Mesothelial cell of epicardium (in vitro differentiated cells): ENCODE measurements around the gene IMPDH1. TPM values are rescaled to one million over a fixed set of nuclear protein-coding genes. Genes with fewer than 3 reads are reported as not detected.
A peak's percentile ranks its signal among the peaks of the same experiment; 100 is the strongest.

Source experiments
- DNase-seq, 2 experiments: peaks; one replicate each; pipeline ENCODE4 v3.0.0; 2021; ENCODE audit warnings: low spot score in 2 of 2; ENCODE audit not compliant: unreplicated experiment in 2 of 2
- H3K27ac Mint-ChIP-seq: 2 replicates; pipeline ENCODE4 v1.8.0; 2021; ENCODE audit warnings: mixed read lengths
- H3K27me3 Mint-ChIP-seq: 2 replicates; pipeline ENCODE4 v1.8.0; 2021; ENCODE audit warnings: low read depth, mixed read lengths
- H3K36me3 Mint-ChIP-seq: 2 replicates; pipeline ENCODE4 v1.8.0; 2021; ENCODE audit warnings: mixed read lengths
- H3K4me1 Mint-ChIP-seq: 2 replicates; pipeline ENCODE4 v1.8.0; 2021; ENCODE audit warnings: mixed read lengths
- H3K4me3 Mint-ChIP-seq: 2 replicates; pipeline ENCODE4 v1.8.0; 2021; ENCODE audit warnings: mild to moderate bottlenecking, moderate library complexity, mixed read lengths
- H3K9me3 Mint-ChIP-seq: 2 replicates; pipeline ENCODE4 v1.8.0; 2021; ENCODE audit warnings: mixed read lengths
- total RNA-seq: library from RNA; stranded (reverse); gene quantifications from 3 replicates; pipeline ENCODE4 v1.2.1, GENCODE V29; 2021
- TF ChIP-seq, protein P1 (sequence below): fragments of 200-600 bp; sonication (generic); IDR thresholded peaks from one replicate; pipeline ENCODE4 v1.5.0; 2021; ENCODE audit warnings: antibody characterized with exemption; ENCODE audit not compliant: unreplicated experiment

Gene IMPDH1
- total RNA-seq, 1 donor from 2014 or later: 39.3 TPM

DNA sequence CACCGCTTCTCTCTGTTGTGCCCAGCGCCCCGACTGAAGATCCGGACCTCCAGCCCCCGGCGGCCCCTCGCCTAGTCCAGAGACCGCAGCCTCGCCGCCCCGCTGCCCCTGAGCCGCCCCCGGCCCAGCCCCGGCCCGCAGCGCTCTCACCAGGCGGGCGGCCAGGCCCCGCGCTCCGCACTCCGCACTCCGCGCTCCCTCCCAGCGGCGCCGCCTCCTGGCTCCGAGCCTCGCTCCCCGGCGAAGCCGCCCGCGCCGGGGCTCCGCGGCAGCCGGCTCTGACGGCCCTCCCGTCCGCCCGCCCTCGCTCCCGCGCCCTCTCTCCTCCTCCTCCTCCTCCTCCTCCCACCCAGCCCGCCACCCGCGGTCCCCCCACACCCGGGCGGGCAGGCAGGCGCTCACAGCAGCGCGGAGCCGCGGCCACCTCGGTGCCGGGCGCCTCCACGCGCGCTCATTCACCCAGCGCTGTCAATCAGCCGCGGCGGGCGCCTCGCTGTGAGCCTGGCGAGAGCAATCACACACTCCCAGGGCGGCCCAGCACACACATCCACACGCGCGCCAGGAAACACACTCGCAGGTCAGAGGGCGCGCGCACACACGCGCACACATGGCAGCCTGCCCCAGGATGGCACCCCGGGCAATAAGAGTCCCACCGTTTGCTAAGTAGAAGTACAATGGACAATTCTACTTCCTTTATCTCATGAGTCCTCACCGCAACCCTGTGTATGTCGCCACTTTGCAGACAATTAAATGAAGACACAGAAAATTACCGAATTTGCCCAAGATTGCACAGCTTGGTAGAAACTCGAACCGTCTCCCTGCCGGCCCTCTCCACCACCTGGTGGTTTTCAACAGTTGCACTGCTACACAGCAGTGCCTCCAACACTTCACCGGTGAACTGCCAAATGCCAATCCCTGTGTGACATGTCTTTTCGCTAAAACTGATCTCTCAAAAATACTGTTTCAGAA, 48.1 kb downstream of the IMPDH1 start, which contains the start of gene PRRT4:
Gene PRRT4, minus strand, starts transcription at position 280 of the 969 bp plus-strand sequence.
- no peaks in the 10 kb centered on the region for H3K36me3 Mint-ChIP-seq
- peak within 1 kb of the TSS; percentile 79 for H3K4me3 Mint-ChIP-seq
- peaks cover 18% of the 10 kb centered on the region for H3K4me1 Mint-ChIP-seq
- H3K27ac Mint-ChIP-seq: peak within 1 kb of the TSS; percentile 69
- TF ChIP-seq, protein P1, sequence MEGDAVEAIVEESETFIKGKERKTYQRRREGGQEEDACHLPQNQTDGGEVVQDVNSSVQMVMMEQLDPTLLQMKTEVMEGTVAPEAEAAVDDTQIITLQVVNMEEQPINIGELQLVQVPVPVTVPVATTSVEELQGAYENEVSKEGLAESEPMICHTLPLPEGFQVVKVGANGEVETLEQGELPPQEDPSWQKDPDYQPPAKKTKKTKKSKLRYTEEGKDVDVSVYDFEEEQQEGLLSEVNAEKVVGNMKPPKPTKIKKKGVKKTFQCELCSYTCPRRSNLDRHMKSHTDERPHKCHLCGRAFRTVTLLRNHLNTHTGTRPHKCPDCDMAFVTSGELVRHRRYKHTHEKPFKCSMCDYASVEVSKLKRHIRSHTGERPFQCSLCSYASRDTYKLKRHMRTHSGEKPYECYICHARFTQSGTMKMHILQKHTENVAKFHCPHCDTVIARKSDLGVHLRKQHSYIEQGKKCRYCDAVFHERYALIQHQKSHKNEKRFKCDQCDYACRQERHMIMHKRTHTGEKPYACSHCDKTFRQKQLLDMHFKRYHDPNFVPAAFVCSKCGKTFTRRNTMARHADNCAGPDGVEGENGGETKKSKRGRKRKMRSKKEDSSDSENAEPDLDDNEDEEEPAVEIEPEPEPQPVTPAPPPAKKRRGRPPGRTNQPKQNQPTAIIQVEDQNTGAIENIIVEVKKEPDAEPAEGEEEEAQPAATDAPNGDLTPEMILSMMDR: no peak
- H3K27me3 Mint-ChIP-seq: peaks cover 48% of the 10 kb centered on the region
- no peaks in the 10 kb centered on the region for H3K9me3 Mint-ChIP-seq
- peak; percentile 37 to 76 for DNase-seq

DNA sequence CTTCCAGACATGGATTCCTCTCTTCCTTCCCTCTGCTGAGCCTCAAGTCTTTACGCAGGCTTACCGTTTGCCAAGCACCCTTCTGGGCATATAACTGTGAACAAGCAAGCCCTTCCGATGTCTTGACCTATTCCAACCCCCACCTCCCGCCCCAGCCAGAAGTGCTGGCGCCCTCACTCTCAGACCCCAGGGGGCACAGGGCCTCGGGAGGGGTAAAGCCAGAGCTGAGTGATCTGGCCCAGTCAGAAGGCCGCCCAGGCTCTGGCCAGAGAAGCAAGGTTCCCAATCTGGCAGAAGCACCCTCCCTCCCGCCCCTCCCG, 49.5 kb downstream of the IMPDH1 start:
- no peaks in the 10 kb centered on the region for H3K36me3 Mint-ChIP-seq
- H3K4me1 Mint-ChIP-seq: peaks cover 19% of the 10 kb centered on the region
- H3K9me3 Mint-ChIP-seq: no peaks in the 10 kb centered on the region
- peak overlapping the region; percentile 79 for H3K4me3 Mint-ChIP-seq
- TF ChIP-seq, protein P1: no peak
- no peak overlapping the region for H3K27ac Mint-ChIP-seq
- peaks cover 37% of the 10 kb centered on the region for H3K27me3 Mint-ChIP-seq
- DNase-seq: no peak

DNA sequence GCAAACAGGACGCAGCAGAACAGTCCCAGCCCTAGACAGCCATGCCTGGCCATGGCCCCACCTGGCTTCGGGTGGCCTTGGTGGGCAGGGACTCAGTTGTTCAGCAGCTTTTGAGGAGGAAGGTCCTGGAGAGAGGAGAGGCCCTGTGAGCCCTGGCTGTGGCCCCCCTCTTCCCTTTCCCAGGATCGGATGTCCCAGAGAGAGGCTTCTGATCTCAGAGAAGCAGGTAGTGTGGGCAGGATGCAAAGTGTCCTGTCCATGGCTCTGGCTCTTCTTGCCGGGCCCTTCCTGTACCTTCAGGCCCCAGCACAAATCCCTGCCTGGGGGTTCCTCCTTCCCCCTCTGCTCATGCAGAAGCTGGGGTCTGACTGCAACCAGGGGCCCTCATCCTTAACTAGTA, 49.8 kb downstream of the IMPDH1 start:
- Mint-ChIP-seq H3K36me3 (no peaks in the 10 kb centered on the region), H3K4me1 (peaks cover 19% of the 10 kb centered on the region), H3K4me3 (peak overlapping the region; percentile 79), H3K27me3 (peaks cover 33% of the 10 kb centered on the region), H3K27ac (no peak overlapping the region), H3K9me3 (no peaks in the 10 kb centered on the region)
- no peak for DNase-seq
- TF ChIP-seq, protein P1: no peak

DNA sequence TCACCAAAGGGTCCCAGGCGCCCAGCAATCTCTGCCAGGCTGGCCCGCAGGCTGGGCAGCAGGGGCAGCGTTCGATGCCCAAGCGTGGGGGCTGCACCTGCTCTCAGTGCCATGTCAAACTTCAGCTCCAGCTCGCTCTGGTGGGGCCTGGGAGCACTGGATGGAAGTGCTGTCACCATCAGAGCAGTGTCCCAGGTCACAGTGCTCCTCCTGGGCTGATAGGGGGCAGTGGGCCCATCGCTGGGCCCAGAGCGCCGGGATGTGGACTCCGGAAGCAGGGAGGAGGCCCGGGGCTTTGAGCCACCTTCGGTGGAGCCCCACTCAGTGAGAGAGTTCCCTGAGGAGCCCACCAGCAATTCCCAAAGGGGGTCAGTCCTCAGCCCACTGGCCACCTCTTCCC, 50.4 kb downstream of the IMPDH1 start:
- DNase-seq: no peak
- H3K27ac Mint-ChIP-seq: no peak overlapping the region
- H3K4me1 Mint-ChIP-seq: peaks cover 19% of the 10 kb centered on the region
- peaks cover 27% of the 10 kb centered on the region for H3K27me3 Mint-ChIP-seq
- H3K4me3 Mint-ChIP-seq: peak overlapping the region; percentile 47
- TF ChIP-seq, protein P1: no peak
- H3K36me3 Mint-ChIP-seq: no peaks in the 10 kb centered on the region
- no peaks in the 10 kb centered on the region for H3K9me3 Mint-ChIP-seq

DNA sequence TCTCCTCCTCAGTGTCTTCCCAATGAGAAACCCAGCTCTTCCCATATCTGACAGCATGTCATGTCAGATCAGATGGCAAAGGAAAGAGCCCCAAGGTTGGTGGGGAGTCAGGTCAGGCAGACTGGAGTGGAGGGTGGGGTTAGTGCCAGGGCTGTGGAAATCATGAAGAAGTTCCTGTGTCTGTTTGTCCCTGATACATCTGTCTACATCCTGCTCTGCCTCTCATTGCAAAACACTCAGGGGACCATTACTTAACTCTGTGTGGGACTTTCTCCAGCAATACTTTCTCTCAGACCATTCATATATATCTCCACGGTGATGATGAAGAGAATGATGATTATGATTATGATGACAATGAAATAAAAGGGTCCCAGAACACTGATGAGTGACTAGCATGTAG, 51.5 kb downstream of the IMPDH1 start:
- Mint-ChIP-seq H3K27me3 (peaks cover 16% of the 10 kb centered on the region), H3K4me1 (peaks cover 19% of the 10 kb centered on the region), H3K27ac (no peak overlapping the region), H3K4me3 (no peak overlapping the region), H3K36me3 (no peaks in the 10 kb centered on the region), H3K9me3 (no peaks in the 10 kb centered on the region)
- TF ChIP-seq, protein P1: no peak
- DNase-seq: no peak
